PC-3 (cell line): ENCODE measurements around the gene CA5A. TPM values are rescaled to one million over a fixed set of nuclear protein-coding genes. Genes with fewer than 3 reads are reported as not detected.
"Not testable (repeated sequence)": the region's sequence is repeated elsewhere in the genome, so short reads cannot be mapped to it uniquely, and the experiment has no call there.

Source experiments
- ATAC-seq: fragments of 200-7000 bp; cut with Tn5 transposase; 2 replicates; pipeline ENCODE4 v1.9.1; 2020; ENCODE audit warnings: mild to moderate bottlenecking, moderate library complexity
- BruUV-seq: library from RNA; stranded (reverse); fragments of 400-500 nt; replicated peaks from 2 replicates; lab custom pipeline; 2021; lab: Mats Ljungman, UMichigan
- CTCF ChIA-PET: fragments of 300-600 bp; sonication (Branson Sonifier 250); formaldehyde crosslinking; loops from one replicate; lab custom pipeline; 2022; ENCODE audit warnings: antibody characterized with exemption; lab: Charles Lee
- POLR2A ChIA-PET: fragments of 300-600 bp; sonication (Branson Sonifier 250); formaldehyde crosslinking; loops from one replicate; lab custom pipeline; 2022; ENCODE audit warnings: antibody characterized with exemption; ENCODE audit not compliant: unreplicated experiment; lab: Charles Lee
- DNase-seq: peaks from one replicate; pipeline ENCODE4 v3.0.0-alpha.2; 2015
- H2AFZ ChIP-seq: fragments of 300-600 bp; sonication (generic); 2 replicates; pipeline ENCODE4 v1.6.0; 2016; ENCODE audit warnings: antibody characterized with exemption, low read length
- H3F3A ChIP-seq: fragments of 300-600 bp; sonication (generic); one replicate; pipeline ENCODE4 v1.6.0; 2017; ENCODE audit warnings: antibody characterized with exemption, low read length, control low read depth, mild to moderate bottlenecking; ENCODE audit not compliant: unreplicated experiment
- H3K27ac ChIP-seq: fragments of 300-600 bp; sonication (generic); 2 replicates; pipeline ENCODE4 v1.5.1; 2016; ENCODE audit warnings: mild to moderate bottlenecking, low read length
- H3K27me3 ChIP-seq: fragments of 300-600 bp; sonication (generic); 2 replicates; pipeline ENCODE4 v1.6.1; 2016; ENCODE audit warnings: low read length, mixed read lengths
- H3K36me3 ChIP-seq: fragments of 300-600 bp; sonication (generic); 2 replicates; pipeline ENCODE4 v1.6.1; 2016; ENCODE audit warnings: low read depth, mixed run types, low read length, mixed read lengths
- H3K4me1 ChIP-seq: fragments of 300-600 bp; sonication (generic); 2 replicates; pipeline ENCODE4 v1.5.1; 2016; ENCODE audit warnings: low read length; ENCODE audit not compliant: insufficient read depth
- H3K4me2 ChIP-seq: fragments of 300-600 bp; sonication (generic); 2 replicates; pipeline ENCODE4 v1.6.0; 2016; ENCODE audit warnings: low read length
- H3K4me3 ChIP-seq: fragments of 300-600 bp; sonication (generic); 2 replicates; pipeline ENCODE4 v1.5.1; 2016; ENCODE audit warnings: mild to moderate bottlenecking, low read length, mixed read lengths
- H3K79me2 ChIP-seq: fragments of 300-600 bp; sonication (generic); 2 replicates; pipeline ENCODE4 v1.6.1; 2017; ENCODE audit warnings: low read length, mixed read lengths
- H3K9ac ChIP-seq: fragments of 300-600 bp; sonication (generic); 2 replicates; pipeline ENCODE4 v1.6.0; 2016; ENCODE audit warnings: mild to moderate bottlenecking, low read length
- H3K9me2 ChIP-seq: fragments of 300-600 bp; sonication (generic); replicated peaks from 2 replicates; pipeline ENCODE4 v1.6.1; 2016; ENCODE audit warnings: mixed run types, low read length, mixed read lengths
- H3K9me3 ChIP-seq: fragments of 300-600 bp; sonication (generic); 2 replicates; pipeline ENCODE4 v1.6.1; 2016; ENCODE audit warnings: low read length, mixed read lengths
- H4K20me1 ChIP-seq: fragments of 300-600 bp; sonication (generic); 2 replicates; pipeline ENCODE4 v1.6.1; 2016; ENCODE audit warnings: low read length, mixed read lengths
- CTCF ChIP-seq: fragments of 300-600 bp; sonication (generic); conservative IDR thresholded peaks from 2 replicates; pipeline ENCODE4 v1.5.1; 2017; ENCODE audit warnings: antibody characterized with exemption, low read depth, mild to moderate bottlenecking, low read length
- EZH2 ChIP-seq: fragments of 300-600 bp; sonication (generic); IDR thresholded peaks from one replicate; pipeline ENCODE4 v1.6.1; 2017; ENCODE audit warnings: antibody characterized with exemption, mild to moderate bottlenecking, low read length; ENCODE audit not compliant: unreplicated experiment
- EZH2phosphoT487 ChIP-seq: fragments of 300-600 bp; sonication (generic); IDR thresholded peaks from 2 replicates; pipeline ENCODE4 v1.6.1; 2018; ENCODE audit warnings: mild to moderate bottlenecking, antibody characterized with exemption, low read length, borderline replicate concordance
- intact Hi-C: fragments of 100-400 bp; cut with micrococcal nuclease; formaldehyde crosslinking; loops from 2 replicates; pipeline ENCODE4 v1.9.0; 2023
- total RNA-seq: library from RNA; depleted of rRNA; stranded (reverse); fragments of >200 nt; gene quantifications from 2 replicates; pipeline ENCODE4 v1.2.3, GENCODE V29; 2014

Gene CA5A
- total RNA-seq, 1 experiment from 2014 or later, result not detected

- POLR2A ChIA-PET, result interaction anchor here (0.6 kb wide), 1 partner anchor 11 kb away, joined by 3 read pairs; no protein-coding TSS in a partner anchor
- H3K4me1 ChIP-seq, result peaks cover 22% of the 10 kb centered on the region
- no peak overlapping the region for H2AFZ ChIP-seq
- no peaks in the 10 kb centered on the region for H3F3A ChIP-seq
- no peaks in the 10 kb centered on the region for H3K27me3 ChIP-seq
- no peaks in the 10 kb centered on the region for H3K9me3 ChIP-seq
- ATAC-seq (no peak), DNase-seq (peak; percentile 39)
- H3K4me3 ChIP-seq, result peak overlapping the region; percentile 24; the same call in 1 of the 2 replicates
- H3K79me2 ChIP-seq, result peaks cover 93% of the 10 kb centered on the region
- H4K20me1 ChIP-seq, result peaks cover 36% of the 10 kb centered on the region; the same call in 1 of the 2 replicates
- no peaks in the 10 kb centered on the region for H3K36me3 ChIP-seq
- peak overlapping the region; percentile 15; the same call in 1 of the 2 replicates for H3K27ac ChIP-seq
- H3K9ac ChIP-seq, result no peak overlapping the region
- H3K4me2 ChIP-seq, result peak overlapping the region; percentile 47
- BruUV-seq, result no TSS peak
- CTCF ChIA-PET, result interaction anchor here (1.0 kb wide), 1 partner anchor 14 kb away, joined by 3 read pairs; no protein-coding TSS in a partner anchor
- TF ChIP-seq EZH2phosphoT487, result no peak
- no peak for TF ChIP-seq EZH2
- TF ChIP-seq CTCF, result no peak
- intact Hi-C loops, result no loop called here
- H3K9me2 ChIP-seq, result no peaks in the 10 kb centered on the region
Observed at GRCh38 chr16:87864331-87864989, 71.9 kb downstream of the CA5A start.

DNA sequence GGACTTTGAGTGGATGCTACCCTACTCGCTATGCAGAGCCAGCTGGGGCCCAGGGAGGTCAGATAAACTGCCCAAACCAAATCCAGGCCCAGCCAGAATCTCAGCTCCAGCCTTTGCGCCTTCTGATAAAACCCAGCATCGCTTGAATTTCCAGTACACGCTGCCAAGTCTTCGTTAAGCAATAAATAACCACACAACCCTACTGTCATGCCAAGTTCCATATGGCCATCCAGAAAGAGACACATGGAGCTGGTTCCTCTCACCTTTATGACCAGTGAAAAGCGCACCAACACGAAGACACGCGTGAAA is 73.0 kb downstream of the CA5A start:
- intact Hi-C loops, H3F3A ChIP-seq, H2AFZ ChIP-seq, H3K27ac ChIP-seq, H3K4me2 ChIP-seq, H3K9ac ChIP-seq, H3K27me3 ChIP-seq, POLR2A ChIA-PET, BruUV-seq, CTCF ChIA-PET, DNase-seq, H3K9me3 ChIP-seq, H3K4me3 ChIP-seq, ATAC-seq, H3K36me3 ChIP-seq, H3K9me2 ChIP-seq: not testable (repeated sequence)
- peaks cover 95% of the 10 kb centered on the region for H3K79me2 ChIP-seq
- H3K4me1 ChIP-seq, result peaks cover 22% of the 10 kb centered on the region
- H4K20me1 ChIP-seq, result peaks cover 39% of the 10 kb centered on the region; the same call in 1 of the 2 replicates

DNA sequence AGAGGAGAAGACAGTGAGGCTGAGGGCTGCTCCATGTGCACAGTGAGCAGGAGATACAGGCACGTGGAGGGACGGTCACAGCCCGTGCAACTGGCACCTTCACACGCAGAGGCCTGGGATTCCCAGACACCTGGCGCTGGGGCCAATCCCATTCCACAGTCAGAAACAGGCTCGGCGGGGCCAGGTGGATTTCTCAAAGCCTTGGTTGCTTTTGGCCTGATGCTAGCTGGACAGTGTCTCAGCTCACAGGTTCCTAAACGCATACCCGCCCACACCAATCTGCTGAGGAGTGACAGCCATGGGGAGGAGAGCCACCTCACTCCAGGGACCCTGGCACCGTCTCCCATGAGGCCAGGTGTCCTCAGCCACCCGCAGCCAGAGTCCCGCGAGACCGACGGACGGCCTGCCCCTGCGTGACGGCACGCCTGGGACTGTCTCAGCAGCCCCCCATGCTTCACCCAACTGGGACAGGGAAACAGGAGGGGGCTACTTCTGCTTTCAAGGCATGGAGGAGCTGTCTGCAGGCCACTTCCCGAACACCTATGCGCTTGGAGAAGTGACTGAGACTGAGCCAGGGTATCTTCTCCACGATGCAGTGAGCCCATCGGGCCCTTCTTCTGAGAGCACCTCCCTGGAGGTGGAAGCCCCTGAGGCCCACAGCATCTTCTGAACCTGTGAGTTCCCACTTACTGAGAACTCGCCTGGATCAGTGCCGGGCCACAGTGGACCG is 73.6 kb downstream of the CA5A start:
- peaks cover 43% of the 10 kb centered on the region; the same call in 1 of the 2 replicates for H4K20me1 ChIP-seq
- BruUV-seq, H3K27ac ChIP-seq, H3K27me3 ChIP-seq, H3K4me2 ChIP-seq, H3F3A ChIP-seq, H3K9me2 ChIP-seq, intact Hi-C loops, CTCF ChIA-PET, H2AFZ ChIP-seq, H3K36me3 ChIP-seq, DNase-seq, H3K4me3 ChIP-seq, ATAC-seq, POLR2A ChIA-PET, H3K9me3 ChIP-seq, H3K9ac ChIP-seq: not testable (repeated sequence)
- H3K4me1 ChIP-seq, result peaks cover 22% of the 10 kb centered on the region
- H3K79me2 ChIP-seq, result peaks cover 95% of the 10 kb centered on the region

DNA sequence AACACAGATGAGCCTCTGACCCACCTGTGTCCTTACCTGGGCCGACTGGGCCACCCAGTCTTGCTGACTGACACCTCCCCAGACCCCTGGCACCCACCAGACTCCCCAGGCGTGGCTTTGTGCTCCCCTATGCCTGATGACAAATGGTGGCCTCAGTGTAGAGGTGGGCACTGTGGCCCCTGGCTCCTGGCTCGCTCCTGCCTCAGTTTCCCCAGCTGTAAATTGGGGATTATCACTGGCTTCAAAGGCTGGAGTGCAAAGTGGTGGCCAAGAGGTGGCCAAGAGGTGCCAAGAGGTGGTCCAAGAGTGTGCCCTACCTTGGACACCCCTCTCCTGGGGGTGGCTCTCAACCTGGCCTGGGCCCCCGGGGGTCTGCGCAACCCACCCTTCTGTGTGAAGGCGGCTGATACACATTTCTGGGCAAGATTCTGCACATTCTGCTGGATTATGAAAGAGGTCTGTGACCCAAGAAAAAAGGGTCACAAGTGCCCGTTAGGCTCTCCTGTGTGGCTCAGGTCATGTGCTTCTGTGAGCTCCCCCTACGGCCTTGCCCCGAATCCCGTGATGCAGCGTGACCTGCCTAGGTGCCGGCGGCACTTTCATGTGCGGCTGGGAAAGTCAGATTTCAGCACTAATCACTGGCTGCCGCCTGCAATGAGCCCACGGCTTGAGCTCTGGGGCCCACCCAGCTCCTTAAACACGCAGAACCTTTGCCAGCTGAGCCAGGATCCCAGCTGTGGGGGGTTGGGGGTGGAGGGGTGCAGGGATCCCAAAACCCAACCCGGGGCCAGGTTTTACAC is 74.8 kb downstream of the CA5A start:
- H3K27ac ChIP-seq, H3K36me3 ChIP-seq, H3K9me3 ChIP-seq, intact Hi-C loops, H3K9ac ChIP-seq, DNase-seq, ATAC-seq, H3K4me3 ChIP-seq, BruUV-seq, H3K27me3 ChIP-seq, POLR2A ChIA-PET, H3K9me2 ChIP-seq, CTCF ChIA-PET, H2AFZ ChIP-seq, H3K4me2 ChIP-seq, H3F3A ChIP-seq: not testable (repeated sequence)
- peaks cover 40% of the 10 kb centered on the region; the same call in 1 of the 2 replicates for H4K20me1 ChIP-seq
- peaks cover 29% of the 10 kb centered on the region for H3K4me1 ChIP-seq
- H3K79me2 ChIP-seq, result peaks cover 95% of the 10 kb centered on the region
